PC-9 (cell line): ENCODE data around the gene STK32A. TPM values are rescaled to one million over a fixed set of nuclear protein-coding genes. Genes with fewer than 3 reads are reported as not detected.

Experiments
- BruUV-seq: library from RNA; stranded (reverse); fragments of 400-500 nt; replicated peaks from 2 replicates; lab custom pipeline; 2021; lab: Mats Ljungman, UMichigan
- CTCF ChIA-PET: fragments of 300-600 bp; sonication (Branson Sonifier 250); formaldehyde crosslinking; loops from one replicate; lab custom pipeline; 2022; ENCODE audit warnings: antibody characterized with exemption; lab: Charles Lee
- POLR2A ChIA-PET: fragments of 300-600 bp; sonication (Branson Sonifier 250); formaldehyde crosslinking; loops from one replicate; lab custom pipeline; 2022; ENCODE audit warnings: antibody characterized with exemption; ENCODE audit not compliant: unreplicated experiment; lab: Charles Lee
- DNase-seq, 2 experiments: peaks; one replicate each; pipeline versions ENCODE4 v3.0.0 to v3.0.0-alpha.2; 2015 to 2022; ENCODE audit warnings: mixed read lengths in 1 of 2
- H2AFZ ChIP-seq: fragments of 200-600 bp; sonication (generic); 2 replicates; pipeline ENCODE4 v1.8.1; 2017; ENCODE audit warnings: antibody characterized with exemption
- H3F3A ChIP-seq: fragments of 200-600 bp; sonication (generic); 2 replicates; pipeline ENCODE4 v1.8.1; 2017; ENCODE audit warnings: antibody characterized with exemption, mild to moderate bottlenecking, low read depth; ENCODE audit not compliant: insufficient read depth
- H3K27ac ChIP-seq: fragments of 200-600 bp; sonication (generic); 2 replicates; pipeline ENCODE4 v1.6.1; 2016; ENCODE audit warnings: mixed run types
- H3K27me3 ChIP-seq: fragments of 200-600 bp; sonication (generic); 2 replicates; pipeline ENCODE4 v1.6.1; 2016; ENCODE audit warnings: low read depth, mixed run types; ENCODE audit not compliant: insufficient read depth
- H3K36me3 ChIP-seq: fragments of 200-600 bp; sonication (generic); 2 replicates; pipeline ENCODE4 v1.6.1; 2016; ENCODE audit warnings: low read depth, mixed run types
- H3K4me1 ChIP-seq: fragments of 200-600 bp; sonication (generic); replicated peaks from 2 replicates; pipeline ENCODE4 v1.6.1; 2016; ENCODE audit warnings: mixed run types; ENCODE audit not compliant: insufficient read depth
- H3K4me2 ChIP-seq: fragments of 200-600 bp; sonication (generic); 2 replicates; pipeline ENCODE4 v1.6.1; 2017; ENCODE audit warnings: mixed run types
- H3K4me3 ChIP-seq: fragments of 200-600 bp; sonication (generic); 2 replicates; pipeline ENCODE4 v1.6.1; 2016; ENCODE audit warnings: mixed run types
- H3K79me2 ChIP-seq: fragments of 200-600 bp; sonication (generic); 2 replicates; pipeline ENCODE4 v1.6.1; 2017; ENCODE audit warnings: low read depth, mixed run types
- H3K9me2 ChIP-seq: fragments of 200-600 bp; sonication (generic); 2 replicates; pipeline ENCODE4 v1.8.1; 2017; ENCODE audit warnings: mild to moderate bottlenecking; ENCODE audit not compliant: insufficient read depth
- H3K9me3 ChIP-seq: fragments of 200-600 bp; sonication (generic); 2 replicates; pipeline ENCODE4 v1.8.1; 2016; ENCODE audit warnings: low read depth; ENCODE audit not compliant: insufficient read depth
- H4K20me1 ChIP-seq: fragments of 200-600 bp; sonication (generic); 2 replicates; pipeline ENCODE4 v1.8.1; 2017; ENCODE audit not compliant: insufficient read depth
- CTCF ChIP-seq: fragments of 200-600 bp; sonication (generic); conservative IDR thresholded peaks from 2 replicates; pipeline ENCODE4 v1.6.1; 2017; ENCODE audit warnings: mixed run types, antibody characterized with exemption, mild to moderate bottlenecking, moderate library complexity
- EZH2 ChIP-seq: fragments of 200-600 bp; sonication (generic); IDR thresholded peaks from 2 replicates; pipeline ENCODE4 v1.8.0; 2017; ENCODE audit warnings: antibody characterized with exemption, low read depth
- intact Hi-C: fragments of 100-400 bp; cut with micrococcal nuclease; formaldehyde crosslinking; loops from one replicate; pipeline ENCODE4 v1.10.0; 2022; ENCODE audit not compliant: unreplicated experiment
- total RNA-seq: library from RNA; stranded (reverse); gene quantifications from 2 replicates; pipeline ENCODE4 v1.2.3, GENCODE V29; 2021

STK32A gene
- total RNA-seq, 1 experiment from 2014 or later: not detected

GRCh38 chr5:147397616-147398015, 162.8 kb downstream of the STK32A start:
- Histone ChIP-seq H3K27me3 (0 out of 2 replicates have a peak, but pooled peaks cover 6% of the 10 kb centered on the region), H3F3A (no peaks in the 10 kb centered on the region), H4K20me1 (no peaks in the 10 kb centered on the region), H3K79me2 (no peaks in the 10 kb centered on the region), H3K9me3 (no peaks in the 10 kb centered on the region), H3K4me1 (no peaks in the 10 kb centered on the region), H3K4me3 (no peak overlapping the region), H3K27ac (no peak overlapping the region), H3K4me2 (no peak overlapping the region), H3K9me2 (0 out of 2 replicates have a peak, but pooled peaks cover 4% of the 10 kb centered on the region), H3K36me3 (no peaks in the 10 kb centered on the region), H2AFZ (no peak overlapping the region)
- intact Hi-C loops: loop anchor here (10.0 kb wide), 1 partner anchor 177 kb away; no protein-coding TSS in a partner anchor
- ChIA-PET POLR2A (no interaction called here), CTCF (no interaction called here)
- no TSS peak for BruUV-seq
- TF ChIP-seq CTCF (no peak; the same call in 1 of the 2 replicates), EZH2 (no peak)
- no peak for DNase-seq

DNA sequence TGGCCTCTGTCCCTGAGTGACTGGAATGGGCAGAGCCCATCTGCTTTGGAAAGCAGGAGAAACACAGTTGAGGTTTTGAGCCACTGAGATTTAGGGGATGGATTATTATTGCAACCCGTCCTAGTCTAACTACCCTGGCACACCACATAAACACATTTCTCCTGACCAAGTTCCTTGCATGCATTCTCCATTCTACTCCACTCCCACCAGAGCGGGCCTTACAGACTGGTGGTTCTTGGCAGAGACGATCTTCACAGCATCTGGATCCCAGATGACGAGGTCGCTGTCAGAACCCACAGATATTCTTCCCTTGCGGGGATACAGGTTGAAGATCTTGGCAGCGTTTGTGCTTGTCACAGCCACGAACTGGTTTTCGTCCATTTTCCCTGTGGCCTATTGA, 164.0 kb downstream of the STK32A start:
- ChIA-PET CTCF (no interaction called here), POLR2A (no interaction called here)
- no peak overlapping the region for H3K4me2 ChIP-seq
- TF ChIP-seq EZH2 (no peak), CTCF (no peak)
- no peak overlapping the region for H3K27ac ChIP-seq
- H4K20me1 ChIP-seq: no peaks in the 10 kb centered on the region
- DNase-seq: no peak
- no peaks in the 10 kb centered on the region for H3F3A ChIP-seq
- H3K27me3 ChIP-seq: 0 out of 2 replicates have a peak, but pooled peaks cover 5% of the 10 kb centered on the region
- H3K9me2 ChIP-seq: 0 out of 2 replicates have a peak, but pooled peaks cover 3% of the 10 kb centered on the region
- no peaks in the 10 kb centered on the region for H3K9me3 ChIP-seq
- intact Hi-C loops: loop anchor here (10.0 kb wide), 1 partner anchor 176 kb away; no protein-coding TSS in a partner anchor
- H3K36me3 ChIP-seq: no peaks in the 10 kb centered on the region
- no peak overlapping the region for H2AFZ ChIP-seq
- H3K79me2 ChIP-seq: no peaks in the 10 kb centered on the region
- peaks cover 4% of the 10 kb centered on the region; the same call in 1 of the 2 replicates for H3K4me1 ChIP-seq
- BruUV-seq: no TSS peak
- H3K4me3 ChIP-seq: no peak overlapping the region

DNA sequence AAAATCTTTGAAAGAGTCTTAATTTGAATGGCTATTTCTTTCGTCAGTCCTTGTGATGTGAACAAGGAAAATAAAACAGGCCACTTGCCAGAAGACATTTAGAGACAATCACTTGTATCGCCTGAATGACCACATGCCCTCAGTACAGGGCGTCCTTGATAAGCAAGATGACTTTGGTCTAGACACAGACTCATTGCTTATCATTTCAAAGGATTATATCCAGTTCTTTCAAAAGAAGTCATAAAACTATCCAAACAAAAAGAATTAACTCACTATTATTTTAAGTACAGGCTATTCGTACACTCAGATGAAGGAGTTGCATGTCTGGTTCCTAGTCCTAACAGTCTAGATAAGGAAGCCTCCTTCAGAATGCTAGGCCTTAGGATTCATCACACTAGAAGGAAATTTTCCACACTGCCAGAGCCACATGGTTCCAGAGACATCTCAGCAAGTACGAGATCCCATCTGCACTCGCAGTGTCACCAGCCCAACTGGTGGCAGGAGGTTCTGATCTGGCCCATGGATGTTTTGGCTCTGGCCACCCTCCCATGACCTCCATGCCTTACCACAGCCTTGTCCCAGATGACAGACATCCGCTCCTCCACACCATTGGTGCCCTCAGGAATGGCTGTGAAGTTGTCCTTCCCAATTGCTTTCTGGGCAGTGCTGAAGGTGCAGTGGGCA, 165.4 kb downstream of the STK32A start:
- no peak overlapping the region for H3K27ac ChIP-seq
- intact Hi-C loops: no loop called here
- H3K27me3 ChIP-seq: no peaks in the 10 kb centered on the region
- CTCF ChIA-PET: no interaction called here
- H4K20me1 ChIP-seq: no peaks in the 10 kb centered on the region
- no peaks in the 10 kb centered on the region for H3K9me3 ChIP-seq
- no peak overlapping the region for H3K4me3 ChIP-seq
- POLR2A ChIA-PET: no interaction called here
- no peak overlapping the region for H3K4me2 ChIP-seq
- TF ChIP-seq EZH2 (no peak), CTCF (no peak)
- peaks cover 9% of the 10 kb centered on the region; the same call in 1 of the 2 replicates for H3K4me1 ChIP-seq
- H3K36me3 ChIP-seq: no peaks in the 10 kb centered on the region
- DNase-seq: no peak
- no peak overlapping the region for H2AFZ ChIP-seq
- no peaks in the 10 kb centered on the region for H3K79me2 ChIP-seq
- H3F3A ChIP-seq: no peaks in the 10 kb centered on the region
- no peaks in the 10 kb centered on the region for H3K9me2 ChIP-seq
- BruUV-seq: no TSS peak
